GM06990 (cell line): Measurements from ENCODE around the gene SVOP.
A peak's percentile ranks its signal among the peaks of the same experiment; 100 is the strongest.

ENCODE experiments used
- DNase-seq: peaks from one replicate; pipeline ENCODE4 v3.0.0-alpha.2; 2011; ENCODE audit not compliant: insufficient read length; ENCODE audit errors: extremely low read depth
- H3K27me3 ChIP-seq: replicated peaks from 2 replicates; pipeline ENCODE4 v1.6.0; 2011; ENCODE audit warnings: low read length; ENCODE audit not compliant: control insufficient read depth, insufficient read depth
- H3K36me3 ChIP-seq: 2 replicates; pipeline ENCODE4 v1.5.1; 2011; ENCODE audit warnings: low read length; ENCODE audit not compliant: control insufficient read depth, insufficient read depth
- H3K4me3 ChIP-seq: replicated peaks from 2 replicates; pipeline ENCODE4 v1.5.1; 2011; ENCODE audit warnings: low read depth, mild to moderate bottlenecking, control low read depth, low read length
- TF ChIP-seq, protein P1 (sequence below): IDR thresholded peaks from 2 replicates; pipeline ENCODE4 v1.5.1; 2011; ENCODE audit warnings: low read length, control low read depth, mild to moderate bottlenecking, inconsistent platforms; ENCODE audit not compliant: insufficient read depth, poor library complexity, severe bottlenecking

The SVOP gene

DNA sequence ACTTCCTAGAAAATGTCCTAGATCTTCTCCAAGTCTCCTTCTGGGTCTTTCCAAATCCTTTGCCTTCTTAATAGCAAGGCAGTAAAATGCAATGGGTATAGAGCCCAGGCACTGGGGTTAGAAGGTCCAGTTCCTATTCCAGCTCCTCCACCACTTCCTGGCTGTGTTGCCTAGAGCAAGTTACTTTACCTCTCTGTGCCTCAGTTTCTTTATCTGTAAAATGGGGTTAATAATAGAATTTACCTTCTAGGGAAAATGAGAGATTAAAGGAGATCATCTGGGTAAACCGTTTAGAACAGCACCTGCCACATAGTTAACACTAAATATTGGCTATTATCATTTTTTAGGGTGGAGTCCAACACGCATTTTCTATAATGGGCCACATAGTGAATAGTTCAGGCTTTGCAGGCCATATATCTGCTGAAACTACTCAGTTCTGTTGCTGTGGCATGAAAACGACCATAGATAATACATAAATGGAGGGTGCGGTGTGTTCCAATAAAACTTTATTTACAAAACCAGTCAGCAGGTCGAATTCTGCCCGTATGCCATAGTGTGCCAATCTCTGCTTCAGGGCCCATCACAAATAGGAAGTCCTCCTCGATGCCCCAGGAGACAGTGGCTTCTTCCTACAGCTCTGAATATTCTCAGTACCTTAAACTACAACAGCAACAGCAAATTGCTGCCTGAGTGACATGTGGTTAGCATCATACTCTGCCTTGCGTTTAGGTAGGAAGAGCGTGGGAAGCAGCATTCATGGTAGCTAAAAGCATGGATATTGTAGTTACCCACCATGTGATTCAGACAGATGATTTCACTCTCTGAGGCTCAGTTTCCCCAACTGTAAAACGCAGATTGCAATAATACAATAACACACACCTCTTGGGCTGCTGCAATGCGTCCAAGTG, 60.9 kb downstream of the SVOP start:
- 0 out of 2 replicates have a peak, but pooled peaks cover 2% of the 10 kb centered on the region for H3K27me3 ChIP-seq
- TF ChIP-seq, protein P1, sequence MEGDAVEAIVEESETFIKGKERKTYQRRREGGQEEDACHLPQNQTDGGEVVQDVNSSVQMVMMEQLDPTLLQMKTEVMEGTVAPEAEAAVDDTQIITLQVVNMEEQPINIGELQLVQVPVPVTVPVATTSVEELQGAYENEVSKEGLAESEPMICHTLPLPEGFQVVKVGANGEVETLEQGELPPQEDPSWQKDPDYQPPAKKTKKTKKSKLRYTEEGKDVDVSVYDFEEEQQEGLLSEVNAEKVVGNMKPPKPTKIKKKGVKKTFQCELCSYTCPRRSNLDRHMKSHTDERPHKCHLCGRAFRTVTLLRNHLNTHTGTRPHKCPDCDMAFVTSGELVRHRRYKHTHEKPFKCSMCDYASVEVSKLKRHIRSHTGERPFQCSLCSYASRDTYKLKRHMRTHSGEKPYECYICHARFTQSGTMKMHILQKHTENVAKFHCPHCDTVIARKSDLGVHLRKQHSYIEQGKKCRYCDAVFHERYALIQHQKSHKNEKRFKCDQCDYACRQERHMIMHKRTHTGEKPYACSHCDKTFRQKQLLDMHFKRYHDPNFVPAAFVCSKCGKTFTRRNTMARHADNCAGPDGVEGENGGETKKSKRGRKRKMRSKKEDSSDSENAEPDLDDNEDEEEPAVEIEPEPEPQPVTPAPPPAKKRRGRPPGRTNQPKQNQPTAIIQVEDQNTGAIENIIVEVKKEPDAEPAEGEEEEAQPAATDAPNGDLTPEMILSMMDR, result no peak
- DNase-seq, result no peak
- no peaks in the 10 kb centered on the region for H3K36me3 ChIP-seq
- no peak overlapping the region for H3K4me3 ChIP-seq

DNA sequence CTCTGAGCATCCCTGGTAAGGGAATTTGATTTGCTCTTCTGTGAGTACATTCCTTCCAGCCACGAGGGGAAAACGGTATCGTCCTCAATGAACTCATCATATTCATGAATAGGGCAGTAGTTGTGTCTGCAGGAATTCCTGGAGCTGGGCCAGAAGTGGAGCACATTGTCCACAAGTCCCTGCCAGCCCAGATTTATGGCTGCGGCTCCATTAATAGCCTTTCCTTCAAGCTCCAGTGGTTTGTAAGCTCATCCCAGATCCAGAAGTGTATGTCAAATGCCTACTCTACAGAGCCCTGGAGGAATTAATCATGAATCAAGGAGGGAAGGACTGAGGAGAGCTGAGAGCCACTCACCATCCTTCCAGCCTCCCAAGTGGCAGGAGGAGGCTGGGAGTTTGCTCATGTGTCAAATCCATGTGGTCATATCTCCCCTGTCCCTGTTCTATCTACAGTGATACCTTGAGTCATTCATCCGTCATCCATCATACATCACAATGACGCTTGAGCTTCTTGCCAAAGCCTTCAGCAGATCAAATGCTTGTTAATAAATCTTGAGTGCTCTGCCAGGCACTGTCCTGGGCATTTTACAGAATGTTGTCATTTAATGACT, 65.5 kb downstream of the SVOP start:
- H3K4me3 ChIP-seq, result no peak overlapping the region
- H3K27me3 ChIP-seq, result 0 out of 2 replicates have a peak, but pooled peaks cover 2% of the 10 kb centered on the region
- no peaks in the 10 kb centered on the region for H3K36me3 ChIP-seq
- TF ChIP-seq, protein P1, result no peak
- no peak for DNase-seq

DNA sequence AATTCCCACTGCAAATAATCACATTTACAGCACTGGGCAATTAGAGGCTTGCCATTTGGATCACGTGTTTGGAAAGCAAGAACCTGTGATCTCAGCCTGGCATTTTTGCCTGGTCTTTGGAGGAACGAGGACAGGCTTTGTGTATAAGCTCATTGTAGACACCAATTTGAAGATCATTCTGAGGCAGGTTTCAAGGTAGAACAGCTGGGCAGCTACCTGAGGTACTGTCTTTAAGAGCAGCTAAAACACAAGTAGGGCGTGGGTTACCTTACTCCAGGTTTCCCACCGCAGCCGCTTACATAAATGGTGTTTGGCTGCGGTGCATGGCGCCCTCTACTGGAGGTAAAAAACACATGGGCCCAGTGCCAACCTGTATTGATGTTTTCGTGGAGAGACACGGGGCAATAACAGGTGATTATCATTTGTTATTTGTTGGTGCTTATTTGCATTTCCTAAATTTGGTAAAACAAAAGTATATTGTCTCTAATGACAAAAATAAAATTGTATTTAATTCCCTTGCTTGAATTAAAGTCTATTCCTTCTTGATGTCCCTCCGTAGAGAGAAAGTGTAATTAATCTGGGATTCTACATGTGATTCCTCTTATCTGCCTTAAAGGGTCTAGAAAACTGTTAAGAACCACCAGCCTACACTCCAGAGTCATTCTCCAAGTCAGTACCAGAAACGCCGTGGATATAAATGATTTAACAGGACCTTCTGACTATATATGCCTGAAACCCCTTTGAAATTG, 69.7 kb downstream of the SVOP start:
- TF ChIP-seq, protein P1, result peak; percentile 86
- no peaks in the 10 kb centered on the region for H3K36me3 ChIP-seq
- no peak overlapping the region for H3K4me3 ChIP-seq
- peak; percentile 44 for DNase-seq
- no peaks in the 10 kb centered on the region for H3K27me3 ChIP-seq

DNA sequence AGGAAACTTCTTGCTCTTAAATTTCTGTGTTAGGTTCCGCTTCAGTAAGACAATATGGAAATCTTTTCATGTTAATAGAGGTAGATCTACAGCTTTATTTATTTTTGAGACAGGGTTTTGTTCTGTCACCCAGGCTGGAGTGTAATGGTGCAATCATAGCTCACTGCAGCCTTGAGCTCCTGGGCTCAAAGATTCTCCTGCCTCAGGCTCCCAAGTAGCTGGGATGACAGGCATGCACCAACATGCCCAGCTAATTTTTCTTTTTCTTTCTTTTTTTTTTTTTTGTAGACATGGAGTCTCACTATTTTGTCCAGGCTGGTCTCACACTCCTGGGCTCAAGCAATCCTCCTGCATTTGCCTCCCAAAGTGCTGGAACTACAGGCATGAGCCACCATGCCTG, 70.9 kb downstream of the SVOP start:
- no peak overlapping the region for H3K4me3 ChIP-seq
- H3K36me3 ChIP-seq, result no peaks in the 10 kb centered on the region
- TF ChIP-seq, protein P1, result no peak
- DNase-seq, result no peak
- H3K27me3 ChIP-seq, result no peaks in the 10 kb centered on the region

DNA sequence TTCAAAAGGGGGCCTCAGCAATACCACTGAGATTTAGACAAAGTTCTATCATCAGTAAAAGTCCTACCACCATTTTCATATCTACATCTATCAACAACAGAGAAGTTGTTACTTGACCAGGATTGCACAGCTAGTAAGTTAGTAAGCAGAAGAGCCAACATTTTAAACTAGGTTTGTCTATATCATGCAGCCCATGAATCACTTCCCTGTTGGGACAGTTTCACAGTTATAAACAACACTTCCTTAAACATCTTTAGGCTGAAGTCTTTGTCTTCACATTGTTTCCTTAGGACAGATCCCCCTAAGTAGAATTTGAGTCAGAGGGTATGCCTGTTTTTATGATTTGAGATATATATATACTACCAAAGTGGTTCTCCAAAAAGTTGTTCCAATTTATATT, 72.5 kb downstream of the SVOP start:
- TF ChIP-seq, protein P1, result no peak
- no peaks in the 10 kb centered on the region for H3K27me3 ChIP-seq
- DNase-seq, result no peak

More for the DNA sequence above, 72.5 kb downstream of the SVOP start:
- H3K36me3 ChIP-seq, result no peaks in the 10 kb centered on the region
- H3K4me3 ChIP-seq, result no peak overlapping the region
